Large intestine (tissue), 3 donors: Measurements from ENCODE around the gene DHX40. TPM values are rescaled to one million over a fixed set of nuclear protein-coding genes. Genes with fewer than 3 reads are reported as not detected.
"Not testable (repeated sequence)": the region's sequence is repeated elsewhere in the genome, so short reads cannot be mapped to it uniquely, and the experiment has no call there.

Experiments used
- DNase-seq, 2 donors: peaks; one replicate each; pipeline versions ENCODE4 v3.0.0 to v3.0.0-alpha.2; 2013
- H3K27ac ChIP-seq: one replicate; pipeline ENCODE4 v1.5.1; 2013; ENCODE audit warnings: low read length
- H3K27me3 ChIP-seq: 2 replicates; pipeline ENCODE4 v1.6.1; 2013; ENCODE audit warnings: low read length; ENCODE audit not compliant: control insufficient read depth, insufficient read depth
- H3K36me3 ChIP-seq: 2 replicates; pipeline ENCODE4 v1.6.1; 2013; ENCODE audit warnings: low read length; ENCODE audit not compliant: control insufficient read depth, insufficient read depth
- H3K4me1 ChIP-seq: one replicate; pipeline ENCODE4 v1.6.1; 2013; ENCODE audit warnings: low read length; ENCODE audit not compliant: control insufficient read depth, insufficient read depth
- H3K4me3 ChIP-seq: one replicate; pipeline ENCODE4 v1.5.1; 2013; ENCODE audit warnings: low read length
- H3K9me3 ChIP-seq: one replicate; pipeline ENCODE4 v1.6.1; 2013; ENCODE audit warnings: mild to moderate bottlenecking, low read depth, low read length, moderate library complexity; ENCODE audit not compliant: control insufficient read depth
- WGBS: methylation state at CpG from one replicate; pipeline ENCODE4 v1.1.5; 2013; ENCODE audit warnings: low lambda C conversion rate; ENCODE audit not compliant: insufficient coverage; 5-methylcytosine and 5-hydroxymethylcytosine counted together
- polyA plus RNA-seq: library from polyadenylated mRNA; unstranded; fragments of 120-200 nt; gene quantifications from one replicate; pipeline ENCODE4 v1.2.1, GENCODE V29; 2013

The DHX40 gene
- polyA plus RNA-seq, 1 donor, result 31.5 TPM

DNA sequence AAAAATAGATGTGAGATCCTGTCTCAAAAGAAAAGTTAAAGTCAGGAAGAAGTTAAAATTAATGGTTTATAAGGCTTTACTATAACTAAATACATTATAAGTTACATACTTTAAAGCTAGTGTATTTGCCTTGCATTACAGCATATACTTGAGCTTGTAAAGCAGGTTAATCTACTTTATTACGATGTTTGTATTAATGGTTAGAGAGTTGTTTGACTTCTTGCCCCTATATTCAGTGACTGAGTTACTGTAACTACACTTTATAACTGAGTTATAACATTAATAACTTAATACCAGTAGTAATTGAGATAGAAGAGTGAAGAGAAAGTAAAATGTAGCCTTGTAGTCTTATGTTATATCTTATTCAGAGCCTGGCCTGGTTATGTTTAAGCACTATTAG, 77.2 kb downstream of the DHX40 start:
- DNase-seq, result peak in 1 of 2 donors; percentile 50
- peaks cover 10% of the 10 kb centered on the region for H3K4me1 ChIP-seq
- no peak overlapping the region for H3K4me3 ChIP-seq
- no peaks in the 10 kb centered on the region for H3K9me3 ChIP-seq
- H3K36me3 ChIP-seq, result peaks cover 21% of the 10 kb centered on the region
- no peaks in the 10 kb centered on the region for H3K27me3 ChIP-seq
- no CpG with 5 or more reads among the region's 1 CpG for WGBS
- H3K27ac ChIP-seq, result peak overlapping the region; percentile 33

DNA sequence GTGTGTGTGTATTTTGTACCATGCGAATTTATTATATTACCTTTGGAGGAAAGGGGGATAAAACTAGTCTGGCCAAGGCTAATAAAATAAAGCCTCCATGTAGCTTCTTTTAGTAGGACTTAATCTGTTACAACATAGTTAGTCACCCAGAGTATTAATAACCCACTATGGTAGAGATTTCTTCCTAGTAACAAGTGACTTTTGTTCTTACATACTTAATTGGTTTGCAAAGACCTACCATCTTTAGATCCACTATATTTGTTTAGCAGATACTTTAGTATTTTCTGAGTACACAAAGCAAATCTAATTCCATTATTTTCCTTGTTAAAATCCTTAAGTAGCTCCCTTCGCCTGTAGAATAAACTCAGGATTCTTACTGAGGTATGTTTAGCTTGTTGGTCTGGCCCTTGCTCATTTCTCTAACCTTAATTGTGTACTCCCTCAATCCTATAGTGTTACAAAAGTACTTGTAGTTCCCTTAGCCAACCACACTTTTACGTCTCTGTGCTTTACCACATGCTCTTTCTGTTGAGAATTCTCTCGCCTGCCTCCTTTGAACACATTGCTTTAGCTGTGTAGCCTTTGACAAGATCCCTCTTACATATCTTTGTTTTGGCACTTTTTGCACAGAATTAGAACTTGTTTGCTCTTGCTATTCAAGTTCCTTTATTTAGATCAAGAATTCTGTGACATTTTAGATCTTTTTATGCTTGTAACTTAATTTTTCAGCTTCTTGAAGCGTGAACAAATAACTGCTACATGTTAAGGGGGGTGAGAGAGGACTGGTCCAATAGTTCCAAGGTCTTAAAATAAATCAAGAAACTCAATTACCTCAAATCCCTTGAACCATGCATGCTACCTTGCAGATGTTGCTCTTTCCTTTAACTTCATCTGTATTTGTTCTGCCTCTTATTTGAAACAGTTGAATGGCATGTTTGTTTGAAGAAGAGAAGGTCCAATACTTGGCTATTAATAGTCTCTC, 78.0 kb downstream of the DHX40 start:
- WGBS, result 83% methylated on average over 3 of the region's 5 CpGs
- Histone ChIP-seq H3K4me3 (no peak overlapping the region), H3K9me3 (no peaks in the 10 kb centered on the region), H3K27me3 (no peaks in the 10 kb centered on the region), H3K27ac (peak overlapping the region; percentile 20), H3K36me3 (peaks cover 26% of the 10 kb centered on the region), H3K4me1 (peaks cover 10% of the 10 kb centered on the region)
- peak in 1 of 2 donors; percentile 26 for DNase-seq

DNA sequence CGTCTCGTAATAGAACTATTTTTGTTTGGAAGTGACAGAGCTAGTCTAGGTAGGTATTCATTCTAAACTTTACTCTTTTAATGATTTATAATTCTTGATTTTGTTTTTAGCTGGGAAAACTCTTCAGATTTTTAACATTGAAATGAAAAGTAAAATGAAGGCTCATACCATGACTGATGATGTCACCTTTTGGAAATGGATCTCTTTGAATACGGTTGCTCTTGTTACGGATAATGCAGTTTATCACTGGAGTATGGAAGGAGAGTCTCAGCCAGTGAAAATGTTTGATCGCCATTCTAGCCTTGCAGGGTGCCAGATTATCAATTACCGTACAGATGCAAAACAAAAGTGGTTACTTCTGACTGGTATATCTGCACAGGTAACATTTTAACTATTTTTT, 81.9 kb downstream of the DHX40 start:
- Histone ChIP-seq H3K36me3 (peaks cover 57% of the 10 kb centered on the region), H3K4me1 (peaks cover 4% of the 10 kb centered on the region), H3K27ac (no peak overlapping the region), H3K9me3 (no peaks in the 10 kb centered on the region), H3K27me3 (no peaks in the 10 kb centered on the region), H3K4me3 (no peak overlapping the region)
- DNase-seq, result no peak
- WGBS, result 100% methylated on average over 3 of the region's 6 CpGs

DNA sequence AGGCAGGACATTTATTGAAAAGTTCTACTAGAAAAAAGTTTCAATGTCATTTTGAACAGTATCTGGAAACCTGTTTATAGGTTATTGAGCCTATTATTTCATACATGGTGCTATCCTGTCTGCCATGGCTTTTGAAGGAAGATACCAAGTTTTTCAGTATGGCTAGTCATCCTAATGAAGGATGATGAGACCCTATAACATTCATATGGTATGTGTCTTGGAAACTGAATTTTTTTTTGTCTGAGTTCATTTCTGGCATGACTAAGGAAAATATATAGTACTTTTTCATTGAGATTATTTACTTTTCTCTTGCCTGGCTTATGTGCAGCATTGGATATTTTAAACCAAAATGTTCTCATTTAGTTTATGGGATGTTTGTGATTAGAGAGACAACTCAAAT, 84.5 kb downstream of the DHX40 start:
- no peak overlapping the region for H3K27ac ChIP-seq
- no peaks in the 10 kb centered on the region for H3K4me1 ChIP-seq
- peaks cover 69% of the 10 kb centered on the region for H3K36me3 ChIP-seq
- peaks cover 4% of the 10 kb centered on the region for H3K9me3 ChIP-seq
- no peak for DNase-seq
- no peak overlapping the region for H3K4me3 ChIP-seq
- no peaks in the 10 kb centered on the region for H3K27me3 ChIP-seq

DNA sequence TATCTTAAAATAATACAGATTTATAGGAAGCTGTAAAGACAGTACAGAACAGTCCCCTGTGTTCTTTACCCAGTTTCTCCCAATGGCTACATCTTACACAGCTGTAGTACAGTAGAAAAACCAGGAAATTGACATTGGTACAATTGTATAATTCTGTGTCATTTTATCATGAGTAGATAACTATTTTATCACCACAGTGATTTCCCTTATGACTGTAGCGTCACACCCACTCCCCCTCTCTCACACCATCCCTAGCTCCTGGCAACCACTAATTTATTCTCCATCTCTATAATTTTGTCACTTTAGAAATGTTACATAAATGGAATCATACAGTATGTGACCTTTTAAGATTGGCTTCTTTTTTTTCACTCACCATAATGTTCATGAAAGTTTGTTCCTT, 85.2 kb downstream of the DHX40 start:
- DNase-seq, result no peak
- Histone ChIP-seq H3K36me3 (peaks cover 72% of the 10 kb centered on the region), H3K27ac (no peak overlapping the region), H3K4me1 (no peaks in the 10 kb centered on the region), H3K9me3 (peaks cover 4% of the 10 kb centered on the region), H3K4me3 (no peak overlapping the region), H3K27me3 (no peaks in the 10 kb centered on the region)
- WGBS, result 100% methylated on average over 1 of the region's 1 CpG

DNA sequence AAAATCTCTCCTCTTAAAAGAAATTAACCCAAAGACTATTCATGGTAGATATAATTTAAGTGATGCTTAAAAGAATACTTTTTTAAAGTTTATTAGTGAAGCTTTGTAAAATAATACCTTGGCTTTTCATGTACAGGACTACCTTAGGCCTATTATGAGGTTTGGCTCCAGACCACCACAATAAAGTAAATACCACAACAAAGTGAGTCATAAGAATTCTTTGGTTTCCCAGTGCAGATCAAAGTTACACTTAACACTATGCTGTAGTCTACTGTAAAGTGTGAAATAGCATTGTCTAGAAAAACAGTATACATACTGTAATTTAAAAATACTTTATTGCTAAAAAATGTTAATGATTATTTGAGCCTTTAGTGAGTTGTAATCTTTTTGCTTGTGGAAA, 85.9 kb downstream of the DHX40 start:
- H3K4me3 ChIP-seq, result no peak overlapping the region
- H3K36me3 ChIP-seq, result peaks cover 74% of the 10 kb centered on the region
- H3K9me3 ChIP-seq, result peaks cover 4% of the 10 kb centered on the region
- H3K4me1 ChIP-seq, result no peaks in the 10 kb centered on the region
- no peak for DNase-seq
- no peak overlapping the region for H3K27ac ChIP-seq
- no peaks in the 10 kb centered on the region for H3K27me3 ChIP-seq

DNA sequence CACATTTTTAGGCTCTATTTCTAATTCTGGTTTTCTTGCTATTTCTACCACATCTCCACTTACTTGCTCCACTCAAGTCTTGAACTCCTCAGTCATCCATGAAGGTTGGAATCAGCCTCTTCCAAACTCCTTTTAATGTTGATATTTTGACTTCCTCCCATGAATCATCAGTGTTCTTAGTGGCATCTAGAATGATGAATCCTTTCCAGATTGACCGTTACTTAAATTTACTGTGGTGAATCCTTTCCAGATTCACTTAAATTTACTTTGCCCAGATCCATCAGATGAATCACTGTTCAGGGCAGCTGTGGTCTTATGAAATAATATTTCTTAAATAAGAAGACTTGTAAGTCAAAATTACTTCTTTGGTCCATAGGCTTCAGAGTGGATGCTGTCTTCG, 86.7 kb downstream of the DHX40 start:
- H3K4me3 ChIP-seq, result no peak overlapping the region
- H3K9me3 ChIP-seq, result peaks cover 4% of the 10 kb centered on the region
- no CpG with 5 or more reads among the region's 2 CpGs for WGBS
- H3K36me3 ChIP-seq, result peaks cover 72% of the 10 kb centered on the region
- no peaks in the 10 kb centered on the region for H3K4me1 ChIP-seq
- no peak for DNase-seq
- no peaks in the 10 kb centered on the region for H3K27me3 ChIP-seq
- no peak overlapping the region for H3K27ac ChIP-seq

DNA sequence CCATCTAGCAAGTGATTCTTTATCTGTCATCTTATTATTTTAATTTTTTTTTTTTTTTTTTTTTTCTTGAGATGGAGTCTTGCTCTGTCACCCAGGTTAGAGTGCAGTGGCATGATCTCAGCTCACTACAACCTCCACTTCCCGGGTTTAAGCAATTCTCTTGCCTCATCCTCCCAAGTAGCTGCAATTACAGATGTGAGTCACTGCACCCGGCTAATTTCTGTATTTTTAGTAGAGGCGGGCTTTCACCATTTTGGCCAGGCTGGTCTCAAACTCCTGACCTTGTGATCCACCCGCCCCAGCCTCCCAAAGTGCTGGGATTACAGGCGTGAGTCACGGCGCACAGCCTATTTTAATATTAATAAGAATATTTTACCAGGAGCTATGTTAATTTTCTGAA, 91.2 kb downstream of the DHX40 start:
- not testable (repeated sequence) for H3K27me3 ChIP-seq, H3K4me1 ChIP-seq, H3K4me3 ChIP-seq, H3K27ac ChIP-seq, DNase-seq, H3K9me3 ChIP-seq
- peaks cover 67% of the 10 kb centered on the region for H3K36me3 ChIP-seq
- no CpG with 5 or more reads among the region's 7 CpGs for WGBS

Other genes with a start within 250 kb of the DHX40 start
- 15.3 TPM for gene YPEL2, start 234.0 kb upstream of the DHX40 start, polyA plus RNA-seq
- gene CLTC, start 54.3 kb downstream of the DHX40 start, polyA plus RNA-seq, result 183 TPM
- gene PTRH2, start 141.8 kb downstream of the DHX40 start, polyA plus RNA-seq, result 26.3 TPM
- gene VMP1, start 142.0 kb downstream of the DHX40 start, polyA plus RNA-seq, result 224 TPM